GM10248 (cell line): ENCODE measurements around the gene MRPS10.
"Not testable (repeated sequence)": the region's sequence is repeated elsewhere in the genome, so short reads cannot be mapped to it uniquely, and the experiment has no call there.

Source experiments
- CTCF ChIA-PET: fragments of 300-600 bp; sonication (Branson Sonifier 250); formaldehyde crosslinking; extraction: SDS; loops from one replicate; lab custom pipeline; 2021; ENCODE audit warnings: antibody characterized with exemption; lab: Yijun Ruan, JAX
- POLR2A ChIA-PET: fragments of 350-650 bp; sonication (Branson Sonifier 250); formaldehyde crosslinking; extraction: SDS; loops from one replicate; lab custom pipeline; 2020; ENCODE audit warnings: antibody characterized with exemption; lab: Yijun Ruan, JAX
- DNase-seq: peaks from one replicate; pipeline ENCODE4 v3.0.0; 2012; ENCODE audit errors: extremely low spot score
- CTCF ChIP-seq: IDR thresholded peaks from 2 replicates; pipeline ENCODE4 v1.5.1; 2012; ENCODE audit warnings: mild to moderate bottlenecking, low read depth; ENCODE audit errors: extremely low read depth, missing control alignments, control extremely low read depth

MRPS10 gene

GRCh38 chr6:42221546-42221945, 3.9 kb upstream of the MRPS10 start:
- no peak for TF ChIP-seq CTCF
- no peak for DNase-seq
- CTCF ChIA-PET, result interaction anchor here (1.1 to 1.6 kb wide), 2 partner anchors 178 to 326 kb away, joined by 3 read pairs; no protein-coding TSS in a partner anchor
- POLR2A ChIA-PET, result no interaction called here

GRCh38 chr6:42220807-42221206, 3.1 kb upstream of the MRPS10 start:
- ChIA-PET CTCF (interaction anchor here (1.6 kb wide), 1 partner anchor 327 kb away, joined by 3 read pairs; no protein-coding TSS in a partner anchor), POLR2A (no interaction called here)
- TF ChIP-seq CTCF, result no peak
- no peak for DNase-seq

GRCh38 chr6:42217157-42217518, 523 bp downstream of the MRPS10 start:
- ChIA-PET CTCF (interaction anchor here (1.4 kb wide), 1 partner anchor 331 kb away, joined by 13 read pairs; no protein-coding TSS in a partner anchor), POLR2A (no interaction called here)
- DNase-seq, result no peak
- TF ChIP-seq CTCF, result no peak

GRCh38 chr6:42216495-42216894, 1.2 kb downstream of the MRPS10 start:
- CTCF ChIA-PET, result interaction anchor here (1.4 kb wide), 1 partner anchor 331 kb away, joined by 13 read pairs; no protein-coding TSS in a partner anchor
- not testable (repeated sequence) for DNase-seq
- POLR2A ChIA-PET, result interaction anchor here (0.7 kb wide), 1 partner anchor 372 kb away, joined by 4 read pairs; no protein-coding TSS in a partner anchor

GRCh38 chr6:42212442-42212841, 5.2 kb downstream of the MRPS10 start:
- no peak for DNase-seq
- POLR2A ChIA-PET, result no interaction called here
- TF ChIP-seq CTCF, result no peak
- CTCF ChIA-PET, result interaction anchor here (1.3 to 3.0 kb wide), 5 partner anchors 9 to 335 kb away, joined by 3 to 10 read pairs (median 3); no protein-coding TSS in a partner anchor

- DNase-seq, result peak; percentile 32
- no peak for TF ChIP-seq CTCF
- POLR2A ChIA-PET, result no interaction called here
- CTCF ChIA-PET, result interaction anchor here (1.3 to 2.1 kb wide), 3 partner anchors 8 to 19 kb away, joined by 3 to 6 read pairs (median 3); no protein-coding TSS in a partner anchor
Measured at GRCh38 chr6:42211726-42212125, 5.9 kb downstream of the MRPS10 start.

GRCh38 chr6:42210551-42210950, 7.1 kb downstream of the MRPS10 start:
- TF ChIP-seq CTCF, result no peak
- DNase-seq, result no peak
- CTCF ChIA-PET, result no interaction called here
- POLR2A ChIA-PET, result no interaction called here

- DNase-seq, POLR2A ChIA-PET, CTCF ChIA-PET: not testable (repeated sequence)
Measured at GRCh38 chr6:42207559-42207958, 10.1 kb downstream of the MRPS10 start.
